Mucosa of descending colon (tissue), 3 donors: ENCODE data around the gene UVSSA. TPM values are rescaled to one million over a fixed set of nuclear protein-coding genes. Genes with fewer than 3 reads are reported as not detected.

Experiments used
- ATAC-seq: fragments of 200-7000 bp; cut with Tn5 transposase; one replicate; pipeline ENCODE4 v1.9.1; 2020; ENCODE audit warnings: mild to moderate bottlenecking, moderate library complexity
- DNase-seq, 3 donors: peaks; one replicate each; pipeline ENCODE4 v3.0.0-alpha.2; 2020
- H3K36me3 ChIP-seq: fragments of 200-600 bp; one replicate; pipeline ENCODE4 v1.8.0; 2021; ENCODE audit warnings: low read depth, mild to moderate bottlenecking
- H3K4me1 ChIP-seq: fragments of 200-600 bp; one replicate; pipeline ENCODE4 v1.8.0; 2021; ENCODE audit warnings: low read depth, mild to moderate bottlenecking
- H3K4me3 ChIP-seq: fragments of 200-600 bp; one replicate; pipeline ENCODE4 v1.8.0; 2021; ENCODE audit warnings: mild to moderate bottlenecking
- H3K9me3 ChIP-seq: fragments of 200-600 bp; one replicate; pipeline ENCODE4 v1.8.0; 2021; ENCODE audit warnings: mild to moderate bottlenecking
- intact Hi-C, 2 donors: fragments of 100-400 bp; cut with DNase I in 1 of 2; cut with micrococcal nuclease in 1 of 2; formaldehyde crosslinking; loops; one replicate each; pipeline versions ENCODE4 v1.11.0 to v1.11.1; 2022; cut with DNase I, micrococcal nuclease
- total RNA-seq, 3 donors: library from RNA; stranded (reverse); fragmentation: NEBNext Ultra II Directional in 2 of 3; extraction: Animal tissue kit (Norgen Biotek cat#: 25700) in 2 of 3; gene quantifications; one replicate each; pipeline versions ENCODE4 v1.2.1 to v1.2.4, GENCODE V29; 2021 to 2023
- TF ChIP-seq, protein P1 (sequence below): fragments of 200-600 bp; IDR thresholded peaks from one replicate; pipeline ENCODE4 v1.8.0; 2022; ENCODE audit warnings: antibody characterized with exemption, mild to moderate bottlenecking
- donor health status: DM: no; HTN: no; CAD: no; lungs with moderate emphysema.
- donor health status: DM: no; HTN: no; CAD: no.
- donor health status: DM: no; HTN: yes; CAD: no.

Gene UVSSA
- total RNA-seq, 3 donors from 2014 or later, result 31.7 to 39.9 (median 36.8) TPM

GRCh38 chr4:1374706-1375045 lies 27.7 kb downstream of the UVSSA start:
- DNase-seq (no peak), ATAC-seq (no peak)
- no peaks in the 10 kb centered on the region for H3K9me3 ChIP-seq
- intact Hi-C loops, result no loop called here
- TF ChIP-seq, protein P1, sequence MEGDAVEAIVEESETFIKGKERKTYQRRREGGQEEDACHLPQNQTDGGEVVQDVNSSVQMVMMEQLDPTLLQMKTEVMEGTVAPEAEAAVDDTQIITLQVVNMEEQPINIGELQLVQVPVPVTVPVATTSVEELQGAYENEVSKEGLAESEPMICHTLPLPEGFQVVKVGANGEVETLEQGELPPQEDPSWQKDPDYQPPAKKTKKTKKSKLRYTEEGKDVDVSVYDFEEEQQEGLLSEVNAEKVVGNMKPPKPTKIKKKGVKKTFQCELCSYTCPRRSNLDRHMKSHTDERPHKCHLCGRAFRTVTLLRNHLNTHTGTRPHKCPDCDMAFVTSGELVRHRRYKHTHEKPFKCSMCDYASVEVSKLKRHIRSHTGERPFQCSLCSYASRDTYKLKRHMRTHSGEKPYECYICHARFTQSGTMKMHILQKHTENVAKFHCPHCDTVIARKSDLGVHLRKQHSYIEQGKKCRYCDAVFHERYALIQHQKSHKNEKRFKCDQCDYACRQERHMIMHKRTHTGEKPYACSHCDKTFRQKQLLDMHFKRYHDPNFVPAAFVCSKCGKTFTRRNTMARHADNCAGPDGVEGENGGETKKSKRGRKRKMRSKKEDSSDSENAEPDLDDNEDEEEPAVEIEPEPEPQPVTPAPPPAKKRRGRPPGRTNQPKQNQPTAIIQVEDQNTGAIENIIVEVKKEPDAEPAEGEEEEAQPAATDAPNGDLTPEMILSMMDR, result no peak
- H3K4me1 ChIP-seq, result no peaks in the 10 kb centered on the region
- H3K36me3 ChIP-seq, result no peaks in the 10 kb centered on the region
- no peak overlapping the region for H3K4me3 ChIP-seq

- Histone ChIP-seq H3K36me3 (no peaks in the 10 kb centered on the region), H3K4me3 (no peak overlapping the region), H3K4me1 (no peaks in the 10 kb centered on the region), H3K9me3 (no peaks in the 10 kb centered on the region)
- DNase-seq, result peak in 2 of 3 donors; percentile 9 to 36
- no peak for ATAC-seq
- intact Hi-C loops, result no loop called here
- TF ChIP-seq, protein P1, result no peak
Measured at GRCh38 chr4:1375051-1375721, 28.2 kb downstream of the UVSSA start.

DNA sequence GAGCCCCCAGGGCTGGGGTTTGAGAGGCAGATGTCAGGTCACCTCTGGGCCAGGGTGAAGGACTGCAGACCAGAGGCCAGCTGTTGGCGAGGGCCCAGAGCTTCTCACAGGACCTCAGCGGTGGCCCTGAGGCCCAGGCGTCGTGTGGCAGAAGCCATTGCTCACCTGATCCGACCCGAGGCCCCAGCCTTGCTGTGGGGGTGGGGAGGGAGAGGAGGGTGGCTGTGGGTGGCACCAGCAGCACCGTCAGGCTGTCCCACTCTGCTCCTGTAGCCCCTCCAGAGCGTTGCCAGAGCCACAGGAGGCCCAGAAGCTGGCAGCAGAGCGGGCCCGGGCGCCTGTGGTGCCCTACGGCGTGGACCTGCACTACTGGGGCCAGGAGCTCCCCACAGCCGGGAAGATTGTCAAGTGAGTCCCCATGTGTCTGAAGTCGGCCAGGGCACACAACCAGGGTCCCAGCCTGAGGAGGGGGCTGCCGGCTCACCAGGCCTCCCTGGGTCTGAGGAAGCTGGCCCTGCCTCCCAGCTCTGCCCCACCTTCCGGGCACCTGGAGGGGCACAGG lies 28.8 kb downstream of the UVSSA start:
- Histone ChIP-seq H3K9me3 (no peaks in the 10 kb centered on the region), H3K4me3 (no peak overlapping the region), H3K36me3 (no peaks in the 10 kb centered on the region), H3K4me1 (no peaks in the 10 kb centered on the region)
- no peak for ATAC-seq
- peak in 1 of 3 donors; percentile 19 for DNase-seq
- TF ChIP-seq, protein P1, result no peak
- intact Hi-C loops, result no loop called here

DNA sequence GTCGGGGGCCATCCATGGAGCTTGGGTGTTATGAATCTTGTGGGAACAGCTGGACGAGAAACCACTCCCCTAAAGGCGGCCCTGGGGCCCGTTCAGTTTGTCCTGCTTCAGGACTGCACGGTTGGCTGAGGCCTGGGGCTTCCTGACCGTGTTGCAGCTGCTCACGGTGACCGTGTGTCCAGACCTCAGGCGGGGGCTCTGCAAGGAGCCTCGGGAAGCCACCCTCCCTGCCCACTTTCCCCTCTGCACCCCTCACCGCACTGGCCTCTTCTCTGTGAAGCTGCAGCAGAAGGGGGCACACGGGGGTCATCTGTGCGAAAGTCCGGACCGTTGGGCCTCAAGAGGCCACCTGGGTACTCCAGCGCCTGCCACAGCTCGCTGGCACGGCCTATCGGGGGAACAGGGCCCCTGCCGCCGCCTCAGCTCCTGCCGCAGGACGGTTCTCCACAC lies 29.4 kb downstream of the UVSSA start:
- DNase-seq (no peak), ATAC-seq (no peak)
- no peaks in the 10 kb centered on the region for H3K36me3 ChIP-seq
- no peak overlapping the region for H3K4me3 ChIP-seq
- H3K4me1 ChIP-seq, result no peaks in the 10 kb centered on the region
- TF ChIP-seq, protein P1, result no peak
- intact Hi-C loops, result no loop called here
- no peaks in the 10 kb centered on the region for H3K9me3 ChIP-seq

GRCh38 chr4:1376841-1377605 lies 30.0 kb downstream of the UVSSA start:
- TF ChIP-seq, protein P1, result no peak
- Histone ChIP-seq H3K4me3 (no peak overlapping the region), H3K4me1 (no peaks in the 10 kb centered on the region), H3K9me3 (no peaks in the 10 kb centered on the region), H3K36me3 (no peaks in the 10 kb centered on the region)
- intact Hi-C loops, result no loop called here
- DNase-seq (peak in 2 of 3 donors; percentile 16 to 46), ATAC-seq (no peak)
